Right cardiac atrium (tissue), 5 donors: ENCODE data around the gene VPREB3. TPM values are rescaled to one million over a fixed set of nuclear protein-coding genes. Genes with fewer than 3 reads are reported as not detected.

ENCODE experiments used
- ATAC-seq, 2 donors: fragments of 200-7000 bp; cut with Tn5 transposase; one replicate each; pipeline versions ENCODE4 v1.8.0 to v1.9.1; 2020; ENCODE audit warnings: moderate library complexity in 2 of 2, mild to moderate bottlenecking in 1 of 2
- DNase-seq, 3 donors: peaks; one replicate each; pipeline ENCODE4 v3.0.0-alpha.2; 2020
- H3K27ac ChIP-seq: one replicate; pipeline ENCODE4 v1.5.1; 2013; ENCODE audit warnings: mild to moderate bottlenecking, low read length, control low read depth, moderate library complexity
- H3K27me3 ChIP-seq: one replicate; pipeline ENCODE4 v1.6.1; 2013; ENCODE audit not compliant: control insufficient read depth, insufficient read depth
- H3K4me1 ChIP-seq: one replicate; pipeline ENCODE4 v1.6.1; 2013; ENCODE audit warnings: low read length; ENCODE audit not compliant: control insufficient read depth, insufficient read depth
- H3K4me3 ChIP-seq: one replicate; pipeline ENCODE4 v1.5.1; 2013; ENCODE audit warnings: low read length, control low read depth
- H3K9me3 ChIP-seq: one replicate; pipeline ENCODE4 v1.6.1; 2013; ENCODE audit warnings: low read length; ENCODE audit not compliant: control insufficient read depth
- WGBS: extraction: QIAGEN DNeasy Blood & Tissue Kit; methylation state at CpG from one replicate; pipeline ENCODE4 v1.1.7; 2013; 5-methylcytosine and 5-hydroxymethylcytosine counted together
- intact Hi-C, 4 donors: fragments of 100-400 bp; cut with DNase I; formaldehyde crosslinking; loops; one replicate each; pipeline versions ENCODE4 v1.11.0 to v1.14.0; 2022 to 2023
- polyA plus RNA-seq: library from polyadenylated mRNA; stranded (reverse); fragments of 200-250 nt; gene quantifications from one replicate; pipeline ENCODE4 v1.2.3, GENCODE V29; 2013
- total RNA-seq, 4 donors: library from RNA; stranded (reverse); fragmentation: NEBNext Ultra II Directional; extraction: Animal tissue kit (Norgen Biotek cat#: 25700); gene quantifications; one replicate each; pipeline ENCODE4 v1.2.1, GENCODE V29; 2021
- donor health status: healthy with polysubstance abuse.
- donor health status: DM: no; HTN: yes; CAD: no.
- donor health status: DM: no; HTN: no; CAD: no.
- donor health status: DM: no; HTN: yes; CAD: no; lungs with severe emphysema.
- donor health status: DM: yes; HTN: yes; CAD: no.

VPREB3 gene
- total and polyA plus RNA-seq, 5 donors, result 0.40 to 0.61 (median 0.41) TPM; not detected in 2

DNA sequence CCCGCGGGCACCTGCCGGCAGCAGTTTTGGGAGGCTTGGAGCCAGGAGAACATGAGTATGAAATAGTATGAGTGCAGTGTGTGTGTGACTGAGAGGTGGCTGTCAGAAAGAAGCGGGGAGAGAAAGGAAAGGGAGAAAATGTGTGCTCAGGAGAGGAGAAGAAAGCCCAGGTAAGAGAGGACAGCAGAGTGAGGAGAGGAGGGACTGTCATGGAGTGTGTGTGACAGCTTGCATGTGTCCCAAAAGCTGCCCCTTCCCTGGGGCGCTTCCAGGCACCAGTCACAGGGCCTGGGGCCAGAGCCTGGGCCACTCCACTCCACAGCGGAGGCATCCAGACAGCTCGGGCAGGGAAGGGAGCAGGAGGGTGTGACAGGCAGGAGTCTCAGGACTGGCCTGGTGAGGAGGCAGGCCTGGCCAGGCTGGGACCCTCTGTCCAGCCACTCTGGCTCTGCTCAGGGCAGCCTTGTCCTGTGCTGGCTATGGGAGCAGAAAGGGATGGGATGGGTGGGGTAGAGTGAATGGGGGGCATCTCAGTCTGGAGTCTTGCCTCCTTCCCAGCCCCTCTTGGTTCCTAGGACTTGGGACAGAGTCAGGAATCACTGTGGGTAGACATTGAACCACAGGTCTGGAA, 19.4 kb upstream of the VPREB3 start:
- ATAC-seq (peak; percentile 54 to 71), DNase-seq (peak in 2 of 3 donors; percentile 78 to 82)
- intact Hi-C loops, result loop anchor here in 1 of 4 donors (5.0 kb wide), 1 partner anchor 74 kb away; no protein-coding TSS in a partner anchor
- no peaks in the 10 kb centered on the region for H3K27me3 ChIP-seq
- 53% methylated on average over 7 of the region's 7 CpGs for WGBS
- H3K9me3 ChIP-seq, result no peaks in the 10 kb centered on the region
- H3K4me1 ChIP-seq, result no peaks in the 10 kb centered on the region
- H3K27ac ChIP-seq, result peak overlapping the region; percentile 25
- H3K4me3 ChIP-seq, result no peak overlapping the region

DNA sequence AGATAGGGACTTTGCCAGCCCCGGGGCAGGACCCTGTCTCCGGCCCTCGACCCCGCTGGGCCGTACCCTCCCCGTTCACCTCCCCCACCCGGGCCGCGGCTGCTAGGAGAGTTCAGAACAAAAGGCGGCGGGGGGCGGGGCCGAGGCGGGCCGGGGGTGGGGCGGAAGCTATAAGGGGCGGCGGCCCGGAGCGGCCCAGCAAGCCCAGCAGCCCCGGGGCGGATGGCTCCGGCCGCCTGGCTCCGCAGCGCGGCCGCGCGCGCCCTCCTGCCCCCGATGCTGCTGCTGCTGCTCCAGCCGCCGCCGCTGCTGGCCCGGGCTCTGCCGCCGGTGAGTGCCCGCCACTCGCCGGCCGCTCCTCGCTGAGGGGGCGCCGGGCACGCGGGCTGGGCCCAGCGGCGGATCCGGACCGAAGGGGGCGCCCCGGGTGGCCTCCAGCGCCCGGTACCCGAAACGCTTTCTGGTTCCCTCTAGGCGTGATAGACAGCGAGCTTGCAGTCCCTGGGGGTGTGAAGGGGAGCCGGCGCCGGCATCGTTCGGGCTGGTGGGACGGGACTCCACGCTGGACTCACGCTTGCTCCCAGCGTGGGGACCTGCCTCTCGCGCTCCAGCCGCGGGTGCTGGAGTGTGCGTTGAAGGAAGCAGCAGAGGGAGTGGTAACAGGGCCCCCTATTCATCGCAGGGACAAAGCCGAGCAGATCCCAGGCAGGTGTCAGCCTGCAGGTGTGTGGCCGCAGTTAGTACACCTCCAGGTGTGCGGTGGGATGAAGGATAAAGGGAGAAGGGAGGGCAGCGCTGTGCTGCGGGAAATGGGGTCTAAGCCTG, 18.6 kb upstream of the VPREB3 start, which contains the start of gene MMP11:
TSS of gene MMP11 (plus strand) at position 201 of the 825 bp plus-strand sequence. CDS start at position 223, 22 bp downstream.
- 4% methylated on average over 79 of the region's 79 CpGs for WGBS
- H3K27me3 ChIP-seq, result no peaks in the 10 kb centered on the region
- H3K4me1 ChIP-seq, result no peaks in the 10 kb centered on the region
- H3K9me3 ChIP-seq, result no peaks in the 10 kb centered on the region
- intact Hi-C loops, result loop anchor here in 1 of 4 donors (5.0 kb wide), 1 partner anchor 74 kb away; no protein-coding TSS in a partner anchor
- peak within 1 kb of the TSS; percentile 62 for H3K4me3 ChIP-seq
- DNase-seq, result peak; percentile 66 to 89 (median 87)
- H3K27ac ChIP-seq, result peak within 1 kb of the TSS; percentile 25
- ATAC-seq, result peak; percentile 36 to 53

DNA sequence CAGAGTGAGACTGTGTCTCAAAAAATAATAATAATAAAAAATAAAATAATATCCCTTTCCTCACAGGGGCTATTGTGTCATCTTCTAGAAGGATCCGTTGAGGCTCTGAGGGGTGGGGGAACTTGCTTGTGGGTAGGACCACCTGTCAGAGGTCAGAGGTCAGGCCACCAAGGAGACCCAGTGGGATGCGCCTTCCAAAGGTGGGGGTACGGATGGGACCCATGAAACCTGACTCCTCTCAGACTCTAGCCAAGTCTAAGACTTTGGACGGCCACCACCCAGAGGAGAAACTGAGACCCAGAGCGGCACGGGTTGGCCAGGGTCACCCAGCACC, 18.1 kb upstream of the VPREB3 start:
- intact Hi-C loops, result loop anchor here in 1 of 4 donors (5.0 kb wide), 1 partner anchor 75 kb away; no protein-coding TSS in a partner anchor
- ATAC-seq (no peak), DNase-seq (no peak)
- Histone ChIP-seq H3K27me3 (no peaks in the 10 kb centered on the region), H3K4me3 (peak overlapping the region; percentile 62), H3K4me1 (no peaks in the 10 kb centered on the region), H3K27ac (no peak overlapping the region), H3K9me3 (no peaks in the 10 kb centered on the region)
- 12% methylated on average over 6 of the region's 6 CpGs for WGBS

DNA sequence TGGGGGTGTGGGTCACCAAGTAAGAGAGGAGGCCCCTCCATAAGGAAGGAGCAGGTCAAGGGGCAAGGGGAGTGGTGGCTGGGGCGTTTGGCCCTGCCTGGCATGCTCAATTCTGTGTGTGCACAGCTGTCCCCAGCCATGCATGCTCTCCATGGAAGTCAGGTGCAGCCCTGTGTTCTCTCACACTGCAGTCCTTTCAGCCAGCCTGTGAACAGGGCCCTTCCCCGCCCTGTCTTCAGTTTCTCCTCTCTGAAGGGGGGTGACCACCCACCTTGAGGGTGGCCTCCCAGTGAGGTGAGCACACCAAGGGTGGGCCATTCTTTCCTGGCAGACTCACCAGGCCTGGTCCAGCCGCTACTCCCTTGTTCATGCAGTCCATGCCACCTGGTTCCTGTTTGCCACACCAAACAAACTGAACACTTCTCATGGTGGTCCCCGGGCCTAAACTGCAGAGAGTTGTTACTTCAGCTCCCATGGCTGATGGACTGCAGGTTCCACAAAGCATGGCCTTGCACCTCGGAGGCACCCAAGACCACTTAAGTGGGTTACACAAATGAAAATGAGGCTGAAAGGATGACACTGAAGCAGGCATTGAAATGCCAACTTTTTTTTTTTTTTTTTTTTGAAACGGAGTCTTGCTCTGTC, 15.2 kb upstream of the VPREB3 start:
- ATAC-seq, result no peak
- H3K27me3 ChIP-seq, result no peaks in the 10 kb centered on the region
- no peaks in the 10 kb centered on the region for H3K9me3 ChIP-seq
- WGBS, result 82% methylated on average over 6 of the region's 6 CpGs
- H3K4me1 ChIP-seq, result no peaks in the 10 kb centered on the region
- intact Hi-C loops, result loop anchor here (5.0 to 10.0 kb wide), 2 partner anchors 78 to 245 kb away; no protein-coding TSS in a partner anchor
- H3K27ac ChIP-seq, result no peak overlapping the region
- no peak overlapping the region for H3K4me3 ChIP-seq
- DNase-seq, result peak in 1 of 3 donors; percentile 55

DNA sequence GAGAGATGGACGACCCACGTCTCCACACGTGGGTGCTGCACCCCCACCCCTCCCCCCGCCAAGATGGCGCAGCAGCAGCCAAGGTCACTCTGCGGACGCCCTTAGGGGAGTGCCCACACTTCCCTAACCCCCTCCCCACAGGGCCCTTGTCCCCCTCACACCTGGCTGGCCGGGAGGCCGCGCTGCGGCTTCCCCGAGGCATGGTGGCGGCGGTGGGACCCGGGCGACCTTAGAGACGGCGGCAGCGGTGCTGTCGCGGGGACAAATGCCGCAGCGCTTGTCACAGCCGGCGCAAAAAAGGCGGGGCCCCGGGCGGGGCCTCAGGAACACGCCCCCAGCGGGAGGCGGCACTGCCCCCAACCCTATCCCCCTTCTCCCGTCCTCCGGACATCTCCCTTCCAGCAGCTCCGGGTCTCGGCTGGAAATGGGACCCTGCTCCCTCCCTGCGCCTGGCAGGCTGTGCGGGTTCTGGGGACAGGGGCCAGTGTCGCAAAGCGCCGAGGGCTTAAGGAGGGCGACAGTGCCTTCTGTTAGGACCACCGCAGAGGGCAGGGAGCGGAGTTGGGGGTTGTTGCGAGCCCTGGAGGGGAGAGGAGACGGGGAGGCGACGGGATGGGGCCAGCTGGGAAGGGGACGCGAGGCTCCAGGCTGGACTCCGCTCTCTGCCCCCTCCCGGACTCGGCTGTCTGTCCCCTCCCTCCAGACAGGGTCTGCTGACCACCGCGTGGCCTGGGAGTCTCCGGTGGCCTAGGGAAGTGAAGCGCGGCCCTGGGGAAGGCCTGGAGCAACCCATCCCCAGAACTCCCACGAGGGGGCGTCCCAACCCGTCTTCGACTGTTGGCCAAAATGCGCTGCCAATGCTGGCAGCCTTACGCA, 13.7 kb upstream of the VPREB3 start, which contains the start of gene CHCHD10:
TSS of gene CHCHD10 (minus strand) at position 300 of the 876 bp plus-strand sequence. CDS start at position 202, 98 bp downstream.
- DNase-seq (peak; percentile 85 to 95 (median 94)), ATAC-seq (peak; percentile 79 to 83)
- under 1% methylated on average over 63 of the region's 63 CpGs for WGBS
- peak within 1 kb of the TSS; percentile 90 for H3K27ac ChIP-seq
- no peaks in the 10 kb centered on the region for H3K27me3 ChIP-seq
- H3K4me1 ChIP-seq, result no peaks in the 10 kb centered on the region
- no peaks in the 10 kb centered on the region for H3K9me3 ChIP-seq
- intact Hi-C loops, result loop anchor here (5.0 to 10.0 kb wide), 2 partner anchors 79 to 243 kb away; no protein-coding TSS in a partner anchor
- peak within 1 kb of the TSS; percentile 65 for H3K4me3 ChIP-seq

DNA sequence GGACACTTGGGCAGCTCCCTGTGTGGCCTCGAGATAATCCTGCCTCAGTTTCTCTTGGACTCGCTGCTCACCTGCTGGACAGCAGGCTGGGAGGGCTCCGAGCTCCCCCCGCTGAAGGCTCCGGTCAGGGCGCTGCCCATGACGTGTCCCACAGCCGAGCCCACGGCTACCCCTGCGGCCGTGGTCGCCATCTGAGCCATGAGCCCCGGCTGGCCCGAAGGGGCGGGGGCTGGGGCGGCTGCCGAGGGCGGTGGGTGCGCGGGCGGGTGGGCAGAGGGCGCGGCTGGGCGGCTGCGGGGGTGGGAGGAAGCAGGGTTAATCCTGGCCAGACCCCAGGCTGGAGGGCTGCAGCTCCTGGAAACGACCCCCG, 13.1 kb upstream of the VPREB3 start:
- H3K4me1 ChIP-seq, result no peaks in the 10 kb centered on the region
- ATAC-seq (peak; percentile 0 to 4), DNase-seq (peak in 1 of 3 donors; percentile 66)
- H3K9me3 ChIP-seq, result no peaks in the 10 kb centered on the region
- intact Hi-C loops, result loop anchor here (5.0 to 10.0 kb wide), 2 partner anchors 80 to 242 kb away; no protein-coding TSS in a partner anchor
- peak overlapping the region; percentile 90 for H3K27ac ChIP-seq
- WGBS, result 6% methylated on average over 27 of the region's 27 CpGs
- no peaks in the 10 kb centered on the region for H3K27me3 ChIP-seq
- peak overlapping the region; percentile 65 for H3K4me3 ChIP-seq

DNA sequence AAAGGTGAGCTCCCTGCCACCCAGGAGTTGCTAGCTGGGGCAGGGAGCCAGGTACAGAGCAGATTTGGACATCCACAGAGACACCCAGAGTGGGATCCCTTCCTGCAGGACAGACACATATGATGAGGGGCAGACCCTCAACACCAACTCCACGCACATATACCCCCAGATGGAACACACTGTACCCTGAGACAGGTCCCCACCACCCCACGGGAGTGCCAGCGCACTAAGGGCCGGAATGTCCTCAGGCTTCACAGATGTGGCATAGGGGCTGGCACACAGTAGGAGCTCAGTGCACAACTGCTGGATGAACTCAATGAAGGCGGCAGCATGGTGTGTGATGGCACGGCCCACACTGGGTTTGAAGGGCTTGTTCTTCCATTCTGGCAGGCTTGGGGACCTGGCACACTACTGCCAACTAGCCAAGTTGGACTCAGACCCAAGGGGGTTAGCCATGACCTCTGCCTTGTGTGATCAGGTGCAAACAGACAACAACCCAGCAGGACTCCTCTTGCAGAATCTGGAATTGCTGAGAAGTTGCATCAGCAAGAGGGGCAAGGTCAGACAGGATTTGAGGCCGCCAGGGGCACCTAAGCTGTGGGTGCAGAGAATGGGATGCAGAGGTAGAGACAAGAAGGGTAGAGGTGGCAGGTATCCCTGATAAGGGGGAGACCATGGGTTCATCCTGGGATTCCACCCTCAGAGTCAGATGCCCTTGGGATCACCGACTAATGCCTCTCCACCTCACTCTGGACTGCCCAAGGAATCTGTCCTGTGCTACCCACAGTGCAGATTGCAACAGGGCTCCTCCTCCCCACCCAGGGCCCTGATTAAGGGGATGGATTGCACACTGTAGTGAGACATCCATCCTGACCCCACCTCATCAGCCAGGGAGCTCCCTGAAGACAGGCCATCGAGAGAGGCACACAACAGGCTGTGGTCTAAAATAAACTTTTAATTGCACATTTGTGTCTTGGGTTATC, 11.0 kb upstream of the VPREB3 start:
- 79% methylated on average over 9 of the region's 9 CpGs for WGBS
- DNase-seq, result peak in 1 of 3 donors; percentile 43
- no peak for ATAC-seq
- no peaks in the 10 kb centered on the region for H3K9me3 ChIP-seq
- intact Hi-C loops, result loop anchor here (5.0 to 10.0 kb wide), 2 partner anchors 82 to 240 kb away; no protein-coding TSS in a partner anchor
- H3K4me3 ChIP-seq, result no peak overlapping the region
- H3K27ac ChIP-seq, result peak overlapping the region; percentile 7
- H3K27me3 ChIP-seq, result no peaks in the 10 kb centered on the region
- H3K4me1 ChIP-seq, result no peaks in the 10 kb centered on the region

DNA sequence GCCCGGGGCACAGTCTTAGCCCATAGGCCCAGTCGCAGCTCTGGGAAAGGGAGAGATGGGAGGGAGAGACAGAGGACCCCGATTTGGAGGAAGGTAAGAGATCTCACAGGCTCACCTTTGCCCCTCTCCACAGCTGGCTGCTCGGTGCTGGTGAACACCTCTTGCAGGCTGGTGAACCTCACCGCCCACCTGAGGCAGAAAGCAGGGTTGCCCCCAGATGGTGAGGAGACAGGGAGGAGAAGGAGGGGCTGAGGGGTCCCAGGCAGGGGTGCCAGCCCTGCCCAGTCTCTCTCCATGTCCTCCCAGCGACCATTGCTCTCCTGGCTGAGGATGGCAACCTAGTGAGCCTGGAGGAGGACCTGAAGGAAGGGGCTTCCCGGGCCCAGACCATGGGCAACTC, 9.7 kb upstream of the VPREB3 start:
- H3K27ac ChIP-seq, result no peak overlapping the region
- no peak for ATAC-seq
- peak in 1 of 3 donors; percentile 31 for DNase-seq
- no peaks in the 10 kb centered on the region for H3K4me1 ChIP-seq
- no peak overlapping the region for H3K4me3 ChIP-seq
- intact Hi-C loops, result loop anchor here in 1 of 4 donors (10.0 kb wide), 1 partner anchor 239 kb away; no protein-coding TSS in a partner anchor
- no peaks in the 10 kb centered on the region for H3K9me3 ChIP-seq
- 63% methylated on average over 7 of the region's 7 CpGs for WGBS
- no peaks in the 10 kb centered on the region for H3K27me3 ChIP-seq

DNA sequence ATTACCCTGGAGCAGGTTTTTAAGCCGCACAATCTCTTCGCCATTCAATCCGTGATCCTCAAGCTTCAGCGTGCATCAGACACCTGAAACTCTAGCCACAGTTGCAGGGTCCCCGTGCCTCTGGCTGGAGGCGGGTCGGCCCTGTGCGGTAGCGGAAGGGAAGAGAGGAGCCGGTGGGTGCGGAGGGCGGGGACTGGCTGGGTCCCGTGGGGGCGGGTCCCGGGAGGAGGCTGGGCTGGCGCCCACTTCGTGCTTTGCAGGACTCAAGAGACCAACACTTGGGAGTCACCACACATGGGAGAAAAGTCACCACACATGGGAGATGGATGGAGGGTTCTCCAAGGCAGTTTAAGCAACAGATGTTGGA, 9.3 kb upstream of the VPREB3 start:
- H3K27ac ChIP-seq, result no peak overlapping the region

More for the DNA sequence above, 9.3 kb upstream of the VPREB3 start:
- Histone ChIP-seq H3K4me3 (no peak overlapping the region), H3K4me1 (no peaks in the 10 kb centered on the region), H3K27me3 (no peaks in the 10 kb centered on the region), H3K9me3 (no peaks in the 10 kb centered on the region)
- 25% methylated on average over 17 of the region's 17 CpGs for WGBS
- intact Hi-C loops, result loop anchor here in 1 of 4 donors (10.0 kb wide), 1 partner anchor 239 kb away; no protein-coding TSS in a partner anchor
- DNase-seq (peak in 2 of 3 donors; percentile 77 to 82), ATAC-seq (no peak)
